Peyer's patch (tissue), 4 donors: ENCODE measurements around the gene BRAF. TPM values are rescaled to one million over a fixed set of nuclear protein-coding genes. Genes with fewer than 3 reads are reported as not detected.
"Not testable (repeated sequence)": the region's sequence is repeated elsewhere in the genome, so short reads cannot be mapped to it uniquely, and the experiment has no call there.

Source experiments
- DNase-seq, 3 donors: peaks; one replicate each; pipeline ENCODE4 v3.0.0-alpha.2; 2017 to 2019
- H3K27ac ChIP-seq, 4 donors: fragments of 200-600 bp; sonication (generic); one replicate each; pipeline ENCODE4 v1.5.1; 2016 to 2019
- H3K27me3 ChIP-seq, 2 donors: fragments of 200-600 bp; sonication (generic); one replicate each; pipeline ENCODE4 v1.5.1; 2019
- H3K36me3 ChIP-seq, 3 donors: fragments of 200-600 bp; sonication (generic); one replicate each; pipeline ENCODE4 v1.5.1; 2016 to 2019
- H3K4me1 ChIP-seq, 4 donors: fragments of 200-600 bp; sonication (generic); one replicate each; pipeline ENCODE4 v1.5.1; 2016 to 2019
- H3K4me3 ChIP-seq, 4 donors: fragments of 200-600 bp; sonication (generic); 1 replicate in 3 of 4; 2 replicates in 1 of 4; pipeline ENCODE4 v1.5.1; 2016 to 2019; ENCODE audit warnings: mild to moderate bottlenecking in 1 of 4
- H3K9me3 ChIP-seq, 4 donors: fragments of 200-600 bp; sonication (generic); one replicate each; pipeline ENCODE4 v1.5.1; 2016 to 2019; ENCODE audit warnings: mild to moderate bottlenecking in 1 of 4
- CTCF ChIP-seq, 6 experiments: fragments of 450-650 bp in 4 of 6; fragments of 200-600 bp in 2 of 6; sonication (generic) in 1 of 6; IDR thresholded peaks; one replicate each; pipeline ENCODE4 v1.5.1; 2017 to 2019; ENCODE audit warnings: antibody characterized with exemption in 6 of 6, mild to moderate bottlenecking in 3 of 6, moderate library complexity in 1 of 6
- POLR2A ChIP-seq, 2 donors: fragments of 450-650 bp; IDR thresholded peaks; one replicate each; pipeline ENCODE4 v1.5.1; 2017; ENCODE audit warnings: antibody characterized with exemption in 2 of 2, mild to moderate bottlenecking in 2 of 2, moderate library complexity in 2 of 2
- total RNA-seq, 4 donors: library from RNA; depleted of rRNA; stranded (reverse); fragments of >200 nt; gene quantifications; one replicate each; pipeline ENCODE4 v1.1.0, GENCODE V29; 2016

BRAF gene
- total RNA-seq, 4 donors from 2014 or later: 26.3 to 97.4 (median 47.6) TPM

- TF ChIP-seq CTCF (IDR thresholded peaks at IDR 0.05) (no peak), POLR2A (IDR thresholded peaks at IDR 0.05) (no peak)
- H3K4me1 ChIP-seq: peaks cover 0 to 19% (median 6%) of the 10 kb centered on the region in 4 donors
- H3K4me3 ChIP-seq: no peak overlapping the region
- H3K36me3 ChIP-seq: peaks cover 0 to 43% (median 0%) of the 10 kb centered on the region in 3 donors
- no peaks in the 10 kb centered on the region for H3K9me3 ChIP-seq
- DNase-seq: peak in 1 of 3 donors; percentile 36
- no peaks in the 10 kb centered on the region for H3K27me3 ChIP-seq
- H3K27ac ChIP-seq: no peak overlapping the region
Measured at GRCh38 chr7:140678816-140679130, 246.0 kb downstream of the BRAF start.

GRCh38 chr7:140678081-140678815 is 246.5 kb downstream of the BRAF start:
- Histone ChIP-seq H3K27me3 (no peaks in the 10 kb centered on the region), H3K4me3 (no peak overlapping the region), H3K4me1 (peaks cover 0 to 24% (median 8%) of the 10 kb centered on the region in 4 donors), H3K9me3 (no peaks in the 10 kb centered on the region), H3K27ac (no peak overlapping the region), H3K36me3 (peaks cover 0 to 39% (median 0%) of the 10 kb centered on the region in 3 donors)
- DNase-seq: peak in 1 of 3 donors; percentile 38
- TF ChIP-seq POLR2A (IDR thresholded peaks at IDR 0.05) (no peak), CTCF (IDR thresholded peaks at IDR 0.05) (no peak)

- Histone ChIP-seq H3K9me3 (no peaks in the 10 kb centered on the region), H3K4me3 (no peak overlapping the region), H3K4me1 (peaks cover 0 to 25% (median 8%) of the 10 kb centered on the region in 4 donors), H3K27me3 (no peaks in the 10 kb centered on the region), H3K27ac (no peak overlapping the region), H3K36me3 (peaks cover 0 to 36% (median 0%) of the 10 kb centered on the region in 3 donors)
- TF ChIP-seq CTCF (IDR thresholded peaks at IDR 0.05) (no peak), POLR2A (IDR thresholded peaks at IDR 0.05) (no peak)
- DNase-seq: no peak
Measured at GRCh38 chr7:140677496-140677895, 247.2 kb downstream of the BRAF start.

- peak overlapping the region in 1 of 4 donors; percentile 90 for H3K27ac ChIP-seq
- H3K4me1 ChIP-seq: peaks cover 0 to 25% (median 8%) of the 10 kb centered on the region in 4 donors
- peaks cover 0 to 34% (median 0%) of the 10 kb centered on the region in 3 donors for H3K36me3 ChIP-seq
- H3K4me3 ChIP-seq, H3K27me3 ChIP-seq, H3K9me3 ChIP-seq: not testable (repeated sequence)
- DNase-seq: peak in 1 of 3 donors; percentile 33
Measured at GRCh38 chr7:140676956-140677355, 247.8 kb downstream of the BRAF start.

GRCh38 chr7:140676306-140676705 is 248.4 kb downstream of the BRAF start:
- Histone ChIP-seq H3K27me3 (no peaks in the 10 kb centered on the region), H3K27ac (peak overlapping the region in 1 of 4 donors; percentile 90), H3K36me3 (peaks cover 0 to 27% (median 0%) of the 10 kb centered on the region in 3 donors), H3K4me1 (peaks cover 0 to 25% (median 8%) of the 10 kb centered on the region in 4 donors), H3K4me3 (no peak overlapping the region), H3K9me3 (no peaks in the 10 kb centered on the region)
- DNase-seq: peak in 2 of 3 donors; percentile 51 to 63
- TF ChIP-seq CTCF (IDR thresholded peaks at IDR 0.05) (no peak), POLR2A (IDR thresholded peaks at IDR 0.05) (no peak)

- H3K4me3 ChIP-seq: no peak overlapping the region
- peaks cover 0 to 25% (median 8%) of the 10 kb centered on the region in 4 donors for H3K4me1 ChIP-seq
- no peaks in the 10 kb centered on the region for H3K9me3 ChIP-seq
- peak in 1 of 3 donors; percentile 37 for DNase-seq
- H3K27me3 ChIP-seq: no peaks in the 10 kb centered on the region
- TF ChIP-seq CTCF (IDR thresholded peaks at IDR 0.05) (no peak), POLR2A (IDR thresholded peaks at IDR 0.05) (no peak)
- peaks cover 0 to 21% (median 0%) of the 10 kb centered on the region in 3 donors for H3K36me3 ChIP-seq
- peak overlapping the region in 1 of 4 donors; percentile 90 for H3K27ac ChIP-seq
Measured at GRCh38 chr7:140675726-140676125, 249.0 kb downstream of the BRAF start.
